Mucosa of rectum (tissue), 2 donors: Measurements from ENCODE around the gene AHDC1.

Experiments
- H3K27ac ChIP-seq, 2 donors: one replicate each; pipeline ENCODE4 v1.7.0; 2013; ENCODE audit warnings: inconsistent platforms in 2 of 2, low read depth in 2 of 2, low read length in 2 of 2
- H3K27me3 ChIP-seq, 2 donors: one replicate each; pipeline ENCODE4 v1.7.0; 2013; ENCODE audit warnings: low read length in 2 of 2; ENCODE audit not compliant: control insufficient read depth in 2 of 2, insufficient read depth in 2 of 2
- H3K36me3 ChIP-seq, 2 donors: one replicate each; pipeline ENCODE4 v1.7.0; 2013; ENCODE audit warnings: low read length in 2 of 2; ENCODE audit not compliant: control insufficient read depth in 2 of 2, insufficient read depth in 2 of 2
- H3K4me1 ChIP-seq, 2 donors: one replicate each; pipeline ENCODE4 v1.7.0; 2013; ENCODE audit warnings: low read length in 2 of 2, mild to moderate bottlenecking in 1 of 2; ENCODE audit not compliant: control insufficient read depth in 2 of 2, insufficient read depth in 2 of 2
- H3K4me3 ChIP-seq, 2 donors: one replicate each; pipeline ENCODE4 v1.7.0; 2013; ENCODE audit warnings: low read length in 2 of 2
- H3K9ac ChIP-seq, 2 donors: one replicate each; pipeline ENCODE4 v1.7.0; 2013; ENCODE audit warnings: low read length in 2 of 2, low read depth in 1 of 2, mild to moderate bottlenecking in 1 of 2
- H3K9me3 ChIP-seq, 2 donors: one replicate each; pipeline ENCODE4 v1.7.0; 2013; ENCODE audit warnings: low read length in 2 of 2; ENCODE audit not compliant: control insufficient read depth in 2 of 2
- donor health status: healthy.
- donor health status: Normal muscosa, but diverticular disease.

AHDC1 gene

DNA sequence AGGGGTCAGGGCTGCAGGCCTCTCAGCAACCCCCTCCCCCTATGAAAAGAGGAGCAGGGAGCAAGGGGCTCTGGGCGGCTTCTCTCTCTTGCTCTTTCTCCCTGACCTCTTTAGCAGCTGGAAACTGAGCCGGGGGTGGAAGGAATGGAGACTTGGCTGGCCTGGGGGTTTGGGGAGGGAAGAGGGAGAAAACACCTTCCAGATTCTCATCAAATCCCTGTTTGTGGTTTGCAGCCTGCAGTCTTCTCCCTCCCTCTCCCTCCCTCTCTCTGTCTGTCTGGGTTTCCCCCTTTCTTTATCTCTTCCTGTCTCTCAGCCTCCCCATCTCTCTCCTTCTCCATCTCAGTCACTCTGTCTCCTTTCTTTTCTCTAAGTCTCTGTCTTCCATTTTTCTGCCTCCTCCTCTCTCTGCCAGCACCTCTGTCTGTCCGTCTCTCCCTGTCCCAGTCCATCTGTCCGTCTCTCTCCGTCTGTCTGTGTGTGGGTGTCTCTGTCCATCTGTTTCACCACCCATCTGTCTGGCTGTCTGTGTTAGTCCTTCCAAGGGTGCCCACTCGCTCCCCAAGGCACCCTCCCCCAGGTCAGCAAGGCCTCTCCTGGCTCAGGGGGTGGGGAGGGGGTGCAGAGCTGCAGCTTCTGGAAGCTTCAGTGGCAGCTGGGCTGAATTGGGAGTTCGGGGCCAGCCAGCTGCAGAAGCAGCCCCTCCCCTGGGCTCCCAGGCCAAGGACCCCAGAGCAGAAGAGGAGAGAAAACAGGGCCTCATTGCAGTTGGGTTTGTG, 6.2 kb downstream of the AHDC1 start:
- Histone ChIP-seq H3K4me1 (peaks cover 35 to 36% of the 10 kb centered on the region in 2 donors), H3K36me3 (no peaks in the 10 kb centered on the region), H3K27ac (no peak overlapping the region), H3K4me3 (no peak overlapping the region), H3K9ac (no peak overlapping the region), H3K9me3 (no peaks in the 10 kb centered on the region), H3K27me3 (no peaks in the 10 kb centered on the region)

GRCh38 chr1:27596986-27597385, 7.0 kb downstream of the AHDC1 start:
- H3K4me1 ChIP-seq, result peaks cover 29 to 31% of the 10 kb centered on the region in 2 donors

GRCh38 chr1:27596261-27596660, 7.7 kb downstream of the AHDC1 start:
- no peaks in the 10 kb centered on the region for H3K9me3 ChIP-seq
- no peaks in the 10 kb centered on the region for H3K27me3 ChIP-seq
- H3K9ac ChIP-seq, result no peak overlapping the region
- no peak overlapping the region for H3K27ac ChIP-seq
- peaks cover 31 to 35% of the 10 kb centered on the region in 2 donors for H3K4me1 ChIP-seq
- no peak overlapping the region for H3K4me3 ChIP-seq
- no peaks in the 10 kb centered on the region for H3K36me3 ChIP-seq

More at GRCh38 chr1:27596986-27597385, 7.0 kb downstream of the AHDC1 start:
- Histone ChIP-seq H3K9ac (no peak overlapping the region), H3K4me3 (no peak overlapping the region), H3K27me3 (no peaks in the 10 kb centered on the region), H3K9me3 (no peaks in the 10 kb centered on the region), H3K36me3 (no peaks in the 10 kb centered on the region), H3K27ac (no peak overlapping the region)

DNA sequence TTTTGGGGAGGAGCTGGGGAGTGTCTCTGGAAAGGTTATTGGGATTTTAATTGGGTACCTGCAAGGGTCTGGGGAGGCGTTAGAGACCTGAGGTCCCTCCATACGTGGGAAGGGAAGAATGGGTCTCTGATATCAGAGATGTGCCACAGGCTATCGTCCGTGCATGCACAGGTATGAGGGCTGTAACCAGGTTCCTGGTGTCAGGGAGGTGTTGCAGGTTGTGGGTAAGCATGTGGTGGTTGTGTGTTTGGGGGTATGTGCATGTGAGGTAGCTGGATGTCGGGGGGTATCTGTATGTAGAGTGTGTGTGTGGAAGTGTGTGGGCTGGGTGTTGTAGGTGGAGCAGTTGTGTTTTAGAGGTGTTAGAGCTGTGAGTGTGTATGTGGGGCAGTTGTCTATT, 8.3 kb downstream of the AHDC1 start:
- Histone ChIP-seq H3K4me3 (no peak overlapping the region), H3K27me3 (no peaks in the 10 kb centered on the region), H3K36me3 (no peaks in the 10 kb centered on the region), H3K9me3 (no peaks in the 10 kb centered on the region), H3K4me1 (peaks cover 33 to 37% of the 10 kb centered on the region in 2 donors), H3K9ac (no peak overlapping the region), H3K27ac (no peak overlapping the region)

- Histone ChIP-seq H3K4me3 (no peak overlapping the region), H3K9me3 (no peaks in the 10 kb centered on the region), H3K36me3 (no peaks in the 10 kb centered on the region), H3K27ac (no peak overlapping the region), H3K9ac (peak overlapping the region in 1 of 2 donors; percentile 3), H3K4me1 (peaks cover 32 to 37% of the 10 kb centered on the region in 2 donors), H3K27me3 (no peaks in the 10 kb centered on the region)
These were observed 9.1 kb downstream of the AHDC1 start for GRCh38 chr1:27594564-27595510.

GRCh38 chr1:27593678-27594563, 10.0 kb downstream of the AHDC1 start:
- Histone ChIP-seq H3K9ac (no peak overlapping the region), H3K27ac (no peak overlapping the region), H3K4me1 (peaks cover 24 to 36% of the 10 kb centered on the region in 2 donors)

DNA sequence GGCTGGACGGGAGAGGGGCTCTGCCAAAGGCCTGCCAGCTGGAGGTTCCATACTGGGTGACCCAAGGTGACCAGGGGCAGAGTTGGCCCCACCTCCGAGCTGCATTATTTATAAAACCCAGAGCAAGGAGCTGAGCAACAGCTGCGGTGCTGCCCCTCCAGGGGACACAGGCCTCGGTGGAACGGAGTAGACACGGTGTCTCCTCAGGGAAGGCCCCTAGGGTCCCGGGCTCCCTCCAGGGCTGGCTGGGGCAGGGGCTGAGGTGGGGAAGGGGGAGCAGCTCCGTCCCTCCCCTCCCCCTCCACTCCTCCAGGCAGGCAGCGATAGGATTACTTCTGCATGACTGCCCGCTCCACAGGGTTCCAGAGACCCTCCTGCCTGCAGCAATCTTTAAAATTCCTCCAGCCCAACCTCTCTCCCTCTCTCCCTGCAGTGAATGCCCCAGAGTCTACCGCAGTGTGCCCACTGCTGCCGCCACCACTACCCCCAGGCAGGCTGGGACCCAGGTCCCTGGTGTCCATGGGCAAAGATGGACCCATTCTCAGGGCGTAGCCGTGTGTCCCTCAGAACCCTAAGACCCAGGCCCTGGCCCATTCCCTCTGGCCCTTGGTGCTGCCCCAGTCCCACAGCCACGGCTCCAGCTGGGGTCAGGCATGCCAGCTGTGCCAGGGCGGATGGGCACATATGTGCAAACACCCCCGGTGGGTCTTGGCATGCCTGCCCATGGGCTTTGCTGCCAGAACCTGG, 10.8 kb downstream of the AHDC1 start:
- Histone ChIP-seq H3K4me3 (no peak overlapping the region), H3K9ac (no peak overlapping the region), H3K36me3 (peaks cover 5 to 6% of the 10 kb centered on the region in 2 donors), H3K9me3 (no peaks in the 10 kb centered on the region), H3K4me1 (peaks cover 18 to 35% of the 10 kb centered on the region in 2 donors), H3K27me3 (no peaks in the 10 kb centered on the region), H3K27ac (no peak overlapping the region)

More at GRCh38 chr1:27593678-27594563, 10.0 kb downstream of the AHDC1 start:
- no peak overlapping the region for H3K4me3 ChIP-seq
- peaks cover 3 to 5% of the 10 kb centered on the region in 2 donors for H3K36me3 ChIP-seq
- no peaks in the 10 kb centered on the region for H3K27me3 ChIP-seq
- H3K9me3 ChIP-seq, result no peaks in the 10 kb centered on the region

DNA sequence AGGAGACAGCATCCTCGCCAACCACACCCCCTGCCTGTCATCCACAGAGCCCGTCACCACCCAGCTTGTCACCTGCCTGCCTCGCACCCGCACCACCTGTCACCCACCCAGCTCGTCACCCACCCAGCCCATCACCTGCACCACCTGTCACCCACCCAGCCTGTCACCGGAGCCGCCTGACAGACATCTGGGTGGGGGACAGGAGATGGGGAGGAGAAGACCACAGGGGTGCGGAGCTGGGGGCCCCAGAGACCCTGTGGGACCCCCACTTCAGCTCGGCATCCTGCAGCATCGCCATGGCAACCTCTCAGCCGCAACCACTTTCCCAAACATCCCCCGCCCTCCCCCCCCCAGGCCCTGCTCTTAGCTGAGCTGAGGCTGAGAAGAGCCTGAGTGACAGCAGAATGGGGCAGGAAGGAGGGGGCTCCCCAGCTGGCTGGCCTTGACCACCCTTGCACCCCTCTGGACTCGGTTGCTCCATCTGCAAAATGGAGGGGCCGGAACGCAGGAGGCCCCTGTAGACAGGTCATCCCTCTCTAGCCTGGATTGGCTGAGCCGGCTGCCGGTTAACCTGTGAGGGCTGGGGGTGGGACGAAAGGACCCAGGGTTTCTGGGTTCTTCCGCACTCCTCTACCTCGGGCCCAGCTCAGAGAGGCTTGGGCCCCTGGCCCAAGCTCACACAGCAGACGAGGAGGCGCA, 11.6 kb downstream of the AHDC1 start:
- Histone ChIP-seq H3K27me3 (no peaks in the 10 kb centered on the region), H3K9me3 (no peaks in the 10 kb centered on the region), H3K4me3 (no peak overlapping the region), H3K4me1 (peaks cover 15 to 35% of the 10 kb centered on the region in 2 donors), H3K27ac (no peak overlapping the region), H3K9ac (no peak overlapping the region), H3K36me3 (peaks cover 5 to 6% of the 10 kb centered on the region in 2 donors)
